Tibial nerve (tissue), 4 donors: ENCODE results near the gene PAQR7. TPM values are rescaled to one million over a fixed set of nuclear protein-coding genes. Genes with fewer than 3 reads are reported as not detected.

Experiments
- DNase-seq, 2 donors: peaks; one replicate each; pipeline ENCODE4 v3.0.0-alpha.2; 2019; ENCODE audit warnings: low spot score in 2 of 2
- H3K27ac ChIP-seq, 4 donors: fragments of 200-600 bp; sonication (generic) in 3 of 4; one replicate each; pipeline ENCODE4 v1.5.1; 2017 to 2019; ENCODE audit warnings: mild to moderate bottlenecking in 1 of 4
- H3K27me3 ChIP-seq, 2 donors: fragments of 200-600 bp; sonication (generic) in 1 of 2; one replicate each; pipeline versions ENCODE4 v1.5.1 to v1.6.0; 2017 to 2019
- H3K36me3 ChIP-seq, 3 donors: fragments of 200-600 bp; sonication (generic); one replicate each; pipeline ENCODE4 v1.5.1; 2018 to 2019
- H3K4me1 ChIP-seq, 4 donors: fragments of 200-600 bp; sonication (generic) in 3 of 4; one replicate each; pipeline ENCODE4 v1.5.1; 2017 to 2019
- H3K4me3 ChIP-seq, 4 donors: fragments of 200-600 bp; sonication (generic) in 3 of 4; one replicate each; pipeline ENCODE4 v1.5.1; 2017 to 2019; ENCODE audit warnings: mild to moderate bottlenecking in 1 of 4, moderate library complexity in 1 of 4
- H3K9me3 ChIP-seq, 4 donors: fragments of 200-600 bp; sonication (generic) in 3 of 4; one replicate each; pipeline ENCODE4 v1.5.1; 2017 to 2019
- EP300 ChIP-seq, 2 donors: sonication (generic); formaldehyde crosslinking; IDR thresholded peaks; one replicate each; pipeline ENCODE4 v1.6.1; 2017; ENCODE audit warnings: antibody characterized with exemption in 2 of 2, mild to moderate bottlenecking in 1 of 2
- POLR2A ChIP-seq, 2 donors: fragments of 450-650 bp; IDR thresholded peaks; one replicate each; pipeline ENCODE4 v1.6.1; 2017; ENCODE audit warnings: antibody characterized with exemption in 2 of 2, mild to moderate bottlenecking in 2 of 2, moderate library complexity in 2 of 2
- WGBS, 2 donors: methylation state at CpG; one replicate each; pipeline ENCODE4 v1.1.5; 2018; 5-methylcytosine and 5-hydroxymethylcytosine counted together
- total RNA-seq, 4 donors: library from RNA; depleted of rRNA; stranded (reverse); fragments of >200 nt; gene quantifications; one replicate each; pipeline ENCODE4 v1.1.0, GENCODE V29; 2016
- TF ChIP-seq, protein P1 (sequence below), 5 experiments: fragments of 200-600 bp in 3 of 5; fragments of 450-650 bp in 2 of 5; sonication (generic) in 3 of 5; IDR thresholded peaks; one replicate each; pipeline ENCODE4 v1.5.1; 2016 to 2019; ENCODE audit warnings: antibody characterized with exemption in 5 of 5, mild to moderate bottlenecking in 3 of 5, moderate library complexity in 2 of 5

The PAQR7 gene
- total RNA-seq, 4 donors from 2014 or later, result 5.4 to 8.7 (median 7.5) TPM

DNA sequence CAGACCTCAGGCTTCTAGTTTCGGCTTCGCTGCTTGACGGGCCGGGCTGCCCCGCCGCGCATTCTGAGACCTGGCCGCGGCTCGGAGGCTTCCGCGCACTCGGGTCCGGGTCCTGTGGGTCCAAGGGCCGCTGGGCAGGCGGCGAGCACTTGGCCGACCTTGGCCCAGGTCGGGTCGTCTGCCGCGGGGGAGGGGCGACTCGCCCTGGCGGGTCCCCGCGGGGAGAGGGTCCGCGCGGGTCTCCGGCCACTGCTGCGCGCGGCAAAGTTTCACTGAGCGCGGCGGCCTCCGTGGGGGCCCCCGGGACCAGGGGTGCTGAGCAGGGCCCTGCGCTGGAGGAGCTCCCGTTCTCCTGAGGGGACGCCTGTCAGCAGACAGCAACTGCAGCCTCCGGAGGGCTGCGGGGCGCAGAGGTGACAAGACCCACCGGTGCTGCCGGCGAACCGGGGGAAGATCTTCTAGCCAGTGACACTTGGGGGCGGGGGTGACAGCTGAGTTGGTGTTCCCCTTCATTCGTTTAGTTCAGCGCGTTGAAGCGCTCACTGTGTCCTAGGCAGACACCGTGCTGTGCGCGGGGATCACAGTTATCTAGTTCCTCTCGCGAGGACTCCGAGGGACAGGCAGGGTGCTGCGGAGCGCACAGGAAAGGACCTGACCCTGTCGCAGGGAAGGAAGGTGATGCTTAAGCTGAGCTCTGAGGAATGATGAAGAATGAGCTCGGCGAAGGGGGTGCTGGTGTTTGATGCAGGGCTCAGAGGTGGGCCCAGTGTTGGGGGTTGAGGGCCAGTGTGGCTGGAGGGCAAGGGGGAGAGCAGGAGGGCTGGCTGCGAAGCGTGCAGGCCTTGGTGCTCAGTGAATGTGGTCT, 55.0 kb downstream of the PAQR7 start:
- Histone ChIP-seq H3K9me3 (no peaks in the 10 kb centered on the region), H3K4me1 (peaks cover 0 to 53% (median 25%) of the 10 kb centered on the region in 4 donors)
- WGBS, 2 donors, result 2 to 3% methylated on average over 14 to 49 of the region's 67 CpGs

DNA sequence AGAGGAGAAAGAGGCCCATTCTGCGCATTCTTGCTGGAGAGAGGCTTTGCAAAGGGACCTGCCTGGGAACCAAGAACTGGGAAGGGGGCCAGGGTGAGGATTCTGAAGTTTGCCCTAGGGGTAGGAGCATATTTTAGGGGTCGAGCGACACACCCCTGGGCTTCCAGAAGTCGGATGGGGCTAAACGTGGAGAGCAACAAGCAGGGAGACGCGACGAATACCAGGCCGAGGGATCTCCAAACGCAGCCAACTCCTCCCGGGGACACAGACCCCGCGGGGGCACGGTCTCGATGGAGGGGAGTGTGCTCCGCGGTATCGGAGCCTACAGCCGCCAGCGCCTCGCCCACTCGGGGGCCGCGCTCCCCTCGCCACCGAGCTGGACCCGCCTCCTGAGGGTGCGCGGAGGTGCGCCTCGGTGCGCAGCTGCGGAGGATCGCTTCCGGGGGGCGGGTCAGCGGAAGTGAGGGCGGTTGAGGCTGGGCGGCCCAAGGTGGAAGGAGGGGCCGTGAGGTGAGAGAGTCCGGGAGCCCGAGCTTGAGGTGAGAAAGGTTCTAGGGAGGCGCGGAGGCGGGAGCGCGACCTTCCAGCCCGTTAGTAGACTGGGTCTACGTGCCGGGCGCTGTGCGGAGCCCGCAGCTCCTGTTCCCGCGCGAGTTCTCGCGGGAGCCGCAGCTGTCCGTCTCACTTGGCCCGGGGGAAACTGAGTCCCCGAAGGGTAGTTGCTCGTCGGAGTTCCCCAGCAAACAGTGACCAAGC, 55.8 kb downstream of the PAQR7 start, which contains the start of gene MTFR1L:
Gene MTFR1L (plus strand): TSS at position 464 of the 756 bp plus-strand sequence. CDS start 3,151 bp downstream, outside the sequence.
- H3K4me3 ChIP-seq, result peak within 1 kb of the TSS; percentile 79 to 96 (median 90)
- no peaks in the 10 kb centered on the region for H3K9me3 ChIP-seq
- peak within 1 kb of the TSS; percentile 84 to 98 (median 96) for H3K27ac ChIP-seq
- TF ChIP-seq, protein P1, sequence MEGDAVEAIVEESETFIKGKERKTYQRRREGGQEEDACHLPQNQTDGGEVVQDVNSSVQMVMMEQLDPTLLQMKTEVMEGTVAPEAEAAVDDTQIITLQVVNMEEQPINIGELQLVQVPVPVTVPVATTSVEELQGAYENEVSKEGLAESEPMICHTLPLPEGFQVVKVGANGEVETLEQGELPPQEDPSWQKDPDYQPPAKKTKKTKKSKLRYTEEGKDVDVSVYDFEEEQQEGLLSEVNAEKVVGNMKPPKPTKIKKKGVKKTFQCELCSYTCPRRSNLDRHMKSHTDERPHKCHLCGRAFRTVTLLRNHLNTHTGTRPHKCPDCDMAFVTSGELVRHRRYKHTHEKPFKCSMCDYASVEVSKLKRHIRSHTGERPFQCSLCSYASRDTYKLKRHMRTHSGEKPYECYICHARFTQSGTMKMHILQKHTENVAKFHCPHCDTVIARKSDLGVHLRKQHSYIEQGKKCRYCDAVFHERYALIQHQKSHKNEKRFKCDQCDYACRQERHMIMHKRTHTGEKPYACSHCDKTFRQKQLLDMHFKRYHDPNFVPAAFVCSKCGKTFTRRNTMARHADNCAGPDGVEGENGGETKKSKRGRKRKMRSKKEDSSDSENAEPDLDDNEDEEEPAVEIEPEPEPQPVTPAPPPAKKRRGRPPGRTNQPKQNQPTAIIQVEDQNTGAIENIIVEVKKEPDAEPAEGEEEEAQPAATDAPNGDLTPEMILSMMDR (IDR thresholded peaks at IDR 0.05), result peak in 1 of 5 experiments; percentile 46
- peak; percentile 77 to 96 for TF ChIP-seq EP300 (IDR thresholded peaks at IDR 0.05)
- peak; percentile 62 to 90 for TF ChIP-seq POLR2A (IDR thresholded peaks at IDR 0.05)
- peaks cover 0 to 53% (median 25%) of the 10 kb centered on the region in 4 donors for H3K4me1 ChIP-seq
- 0 to 1% methylated on average over 26 to 30 of the region's 64 CpGs for WGBS, 2 donors
- no peaks in the 10 kb centered on the region for H3K27me3 ChIP-seq
- peak; percentile 73 to 78 for DNase-seq
- peaks cover 0 to 42% (median 0%) of the 10 kb centered on the region in 3 donors for H3K36me3 ChIP-seq

More for the DNA sequence above, 55.0 kb downstream of the PAQR7 start:
- Histone ChIP-seq H3K4me3 (peak overlapping the region; percentile 79 to 96 (median 90)), H3K36me3 (peaks cover 0 to 34% (median 0%) of the 10 kb centered on the region in 3 donors), H3K27me3 (no peaks in the 10 kb centered on the region), H3K27ac (peak overlapping the region; percentile 84 to 98 (median 96))
- DNase-seq, result no peak
- TF ChIP-seq, protein P1 (IDR thresholded peaks at IDR 0.05), result no peak
- no peak for TF ChIP-seq POLR2A (IDR thresholded peaks at IDR 0.05)
- TF ChIP-seq EP300 (IDR thresholded peaks at IDR 0.05), result no peak

GRCh38 chr1:25818569-25818968, 56.9 kb downstream of the PAQR7 start:
- Histone ChIP-seq H3K36me3 (peaks cover 0 to 43% (median 0%) of the 10 kb centered on the region in 3 donors), H3K4me1 (peaks cover 0 to 42% (median 25%) of the 10 kb centered on the region in 4 donors), H3K27ac (peak overlapping the region; percentile 84 to 98 (median 96)), H3K27me3 (no peaks in the 10 kb centered on the region), H3K4me3 (peak overlapping the region in 3 of 4 donors; percentile 79 to 96 (median 91)), H3K9me3 (no peaks in the 10 kb centered on the region)
- TF ChIP-seq, protein P1 (IDR thresholded peaks at IDR 0.05), result no peak
- no peak for TF ChIP-seq POLR2A (IDR thresholded peaks at IDR 0.05)
- no peak for TF ChIP-seq EP300 (IDR thresholded peaks at IDR 0.05)
- DNase-seq, result no peak
- 55 to 57% methylated on average over 6 of the region's 6 CpGs for WGBS, 2 donors

GRCh38 chr1:25817840-25818501, 57.5 kb downstream of the PAQR7 start:
- Histone ChIP-seq H3K4me1 (peaks cover 0 to 37% (median 25%) of the 10 kb centered on the region in 4 donors), H3K27ac (peak overlapping the region in 3 of 4 donors; percentile 96 to 98 (median 97)), H3K27me3 (no peaks in the 10 kb centered on the region), H3K4me3 (no peak overlapping the region), H3K36me3 (peaks cover 0 to 43% (median 0%) of the 10 kb centered on the region in 3 donors), H3K9me3 (no peaks in the 10 kb centered on the region)
- no peak for DNase-seq
- TF ChIP-seq POLR2A (IDR thresholded peaks at IDR 0.05), result no peak
- no peak for TF ChIP-seq EP300 (IDR thresholded peaks at IDR 0.05)
- TF ChIP-seq, protein P1 (IDR thresholded peaks at IDR 0.05), result no peak
- WGBS, 2 donors, result 46 to 55% methylated on average over 7 of the region's 8 CpGs
